Astrocyte of the cerebellum (primary cell): ENCODE results near the gene TMTC1.

Source experiments
- DNase-seq: peaks from one replicate; pipeline ENCODE4 v3.0.0-alpha.2; 2011; ENCODE audit warnings: low read depth
- H3K4me3 ChIP-seq: 2 replicates; pipeline ENCODE4 v1.5.1; 2011; ENCODE audit warnings: mild to moderate bottlenecking, low read depth, low read length, moderate library complexity
- CTCF ChIP-seq: IDR thresholded peaks from 2 replicates; pipeline ENCODE4 v1.5.1; 2012; ENCODE audit warnings: low read length, low read depth, moderate library complexity, mild to moderate bottlenecking; ENCODE audit errors: missing control alignments
- in situ Hi-C: cut with HindIII; loops from 2 replicates; pipeline ENCODE4 v1.10.0; 2017; ENCODE audit warnings: low sequenced_read_pairs

TMTC1 gene

GRCh38 chr12:29616664-29617406 lies 166.9 kb downstream of the TMTC1 start:
- in situ Hi-C loops, result no loop called here
- H3K4me3 ChIP-seq, result no peak overlapping the region
- DNase-seq, result peak; percentile 28
- TF ChIP-seq CTCF, result no peak

GRCh38 chr12:29614694-29615325 lies 168.9 kb downstream of the TMTC1 start:
- no peak for TF ChIP-seq CTCF
- in situ Hi-C loops, result no loop called here
- no peak for DNase-seq
- no peak overlapping the region for H3K4me3 ChIP-seq

- in situ Hi-C loops, result no loop called here
- TF ChIP-seq CTCF, result no peak
- no peak for DNase-seq
- no peak overlapping the region for H3K4me3 ChIP-seq
Observed at GRCh38 chr12:29612912-29613311, 170.8 kb downstream of the TMTC1 start.

- H3K4me3 ChIP-seq, result no peak overlapping the region
- TF ChIP-seq CTCF, result no peak
- DNase-seq, result peak; percentile 53
- in situ Hi-C loops, result no loop called here
Observed at GRCh38 chr12:29611906-29612305, 171.8 kb downstream of the TMTC1 start.

- TF ChIP-seq CTCF, result no peak
- DNase-seq, result no peak
- in situ Hi-C loops, result no loop called here
- no peak overlapping the region for H3K4me3 ChIP-seq
Observed at GRCh38 chr12:29610473-29611170, 173.1 kb downstream of the TMTC1 start.

- DNase-seq, result no peak
- TF ChIP-seq CTCF, result no peak
- in situ Hi-C loops, result no loop called here
- H3K4me3 ChIP-seq, result no peak overlapping the region
Observed at GRCh38 chr12:29609431-29610215, 174.1 kb downstream of the TMTC1 start.
